ENCODE data around the gene SSTR4.

SSTR4 gene

DNA sequence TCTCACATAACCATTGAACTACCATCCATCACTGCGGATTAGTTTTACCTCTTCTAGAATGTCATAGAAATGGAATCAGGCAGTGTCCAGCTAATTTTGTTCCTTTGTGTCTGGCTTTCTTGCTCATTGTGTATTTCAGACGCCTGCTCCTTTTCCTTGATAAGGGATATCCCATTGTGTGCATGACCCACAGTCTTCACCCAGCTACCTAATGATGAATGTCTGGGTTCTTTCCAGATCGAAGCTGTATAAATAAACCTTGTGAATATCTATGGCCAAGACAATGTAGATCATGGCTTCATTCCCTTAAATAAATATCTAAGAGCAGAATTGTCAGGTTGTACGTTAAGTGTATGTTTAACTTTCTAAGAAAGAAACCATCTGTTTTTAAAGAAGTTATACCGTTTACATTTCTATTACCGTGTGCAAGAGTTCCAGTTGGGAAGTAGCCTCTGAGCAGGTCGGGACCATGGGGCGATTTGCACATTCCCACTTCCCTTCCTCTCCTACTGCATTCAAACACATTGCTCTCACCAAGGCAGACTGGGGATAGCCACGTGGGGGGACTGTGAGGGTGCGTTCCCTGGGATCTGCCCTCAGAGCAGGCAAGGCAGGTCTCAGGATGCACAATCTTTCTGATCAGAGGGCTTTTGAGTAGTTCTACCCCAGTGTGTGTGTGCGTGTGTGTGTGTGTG, 37.9 kb downstream of the SSTR4 start:
- no peak overlapping the region for H3K4me3 ChIP-seq (ENCODE audit: low read depth, low read length)
- DNase-seq (ENCODE audit: low read depth): no peak
- in situ Hi-C loops (cut with HindIII; ENCODE audit: low sequenced_read_pairs): no loop called here
- no peak for TF ChIP-seq CTCF (IDR thresholded peaks at IDR 0.05; ENCODE audit: low read depth, low read length, missing control alignments)

- no peak for TF ChIP-seq CTCF (IDR thresholded peaks at IDR 0.05; ENCODE audit: low read depth, low read length, missing control alignments)
- in situ Hi-C loops (cut with HindIII; ENCODE audit: low sequenced_read_pairs): no loop called here
- DNase-seq (ENCODE audit: low read depth): no peak
- H3K4me3 ChIP-seq (ENCODE audit: low read depth, low read length): no peak overlapping the region
Observed at GRCh38 chr20:23074052-23074451, 38.9 kb downstream of the SSTR4 start.

- in situ Hi-C loops (cut with HindIII; ENCODE audit: low sequenced_read_pairs): no loop called here
- DNase-seq (ENCODE audit: low read depth): no peak
- TF ChIP-seq CTCF (IDR thresholded peaks at IDR 0.05; ENCODE audit: low read depth, low read length, missing control alignments): no peak
- H3K4me3 ChIP-seq (ENCODE audit: low read depth, low read length): no peak overlapping the region
Observed at GRCh38 chr20:23077277-23077676, 42.2 kb downstream of the SSTR4 start.

GRCh38 chr20:23078351-23079015, 43.4 kb downstream of the SSTR4 start:
- in situ Hi-C loops (cut with HindIII; ENCODE audit: low sequenced_read_pairs): no loop called here
- TF ChIP-seq CTCF (IDR thresholded peaks at IDR 0.05; ENCODE audit: low read depth, low read length, missing control alignments): no peak

GRCh38 chr20:23079016-23079351, 43.9 kb downstream of the SSTR4 start:
- peak; percentile 22 for TF ChIP-seq CTCF (IDR thresholded peaks at IDR 0.05; ENCODE audit: low read depth, low read length, missing control alignments)
- H3K4me3 ChIP-seq (ENCODE audit: low read depth, low read length): no peak overlapping the region
- no peak for DNase-seq (ENCODE audit: low read depth)
- in situ Hi-C loops (cut with HindIII; ENCODE audit: low sequenced_read_pairs): no loop called here

More at GRCh38 chr20:23078351-23079015, 43.4 kb downstream of the SSTR4 start:
- no peak overlapping the region for H3K4me3 ChIP-seq (ENCODE audit: low read depth, low read length)
- peak; percentile 38 for DNase-seq (ENCODE audit: low read depth)

DNA sequence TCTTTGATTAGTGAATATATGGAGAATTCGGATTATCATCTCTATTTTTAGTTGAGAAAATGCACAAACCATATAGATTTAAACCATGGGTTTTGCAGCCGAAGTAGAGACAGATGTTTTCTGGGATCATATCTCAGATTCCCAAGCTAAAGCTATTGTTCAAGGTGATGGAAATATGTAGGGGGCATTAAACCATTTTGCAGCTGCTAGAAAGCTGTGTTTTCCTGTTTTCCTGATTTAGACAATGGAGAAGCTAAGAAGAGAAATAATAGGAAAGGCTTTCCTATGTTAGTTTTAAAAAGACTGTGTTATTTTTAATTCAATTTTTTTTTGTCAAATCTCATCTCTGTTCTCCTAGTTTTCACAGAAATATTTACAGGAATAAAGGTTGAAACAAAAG, 44.8 kb downstream of the SSTR4 start:
- no peak for TF ChIP-seq CTCF (IDR thresholded peaks at IDR 0.05; ENCODE audit: low read depth, low read length, missing control alignments)
- in situ Hi-C loops (cut with HindIII; ENCODE audit: low sequenced_read_pairs): no loop called here

More for the DNA sequence above, 44.8 kb downstream of the SSTR4 start:
- no peak overlapping the region for H3K4me3 ChIP-seq (ENCODE audit: low read depth, low read length)
- DNase-seq (ENCODE audit: low read depth): no peak
